ENCODE measurements around the gene EEIG2.

DNA sequence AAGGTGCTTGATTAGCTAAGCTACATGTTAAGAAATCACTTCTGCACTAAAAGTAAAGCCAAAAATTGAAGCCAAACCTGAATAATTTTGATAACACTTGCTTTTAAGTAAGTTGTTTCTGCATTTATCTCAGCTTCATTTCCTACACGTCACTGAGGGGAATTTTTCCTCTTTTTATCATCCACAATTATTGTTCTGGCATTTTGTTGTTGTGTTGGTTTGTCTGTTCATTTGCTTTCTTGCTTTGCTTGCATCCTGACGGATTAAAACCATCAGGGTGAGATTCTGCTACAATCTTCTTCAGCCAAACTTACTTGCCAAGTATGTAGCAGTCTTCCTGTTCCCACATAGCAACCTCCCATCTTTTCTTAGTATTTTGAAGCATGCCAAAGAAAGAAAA lies 18.0 kb upstream of the EEIG2 start:
- TF ChIP-seq, protein P1, sequence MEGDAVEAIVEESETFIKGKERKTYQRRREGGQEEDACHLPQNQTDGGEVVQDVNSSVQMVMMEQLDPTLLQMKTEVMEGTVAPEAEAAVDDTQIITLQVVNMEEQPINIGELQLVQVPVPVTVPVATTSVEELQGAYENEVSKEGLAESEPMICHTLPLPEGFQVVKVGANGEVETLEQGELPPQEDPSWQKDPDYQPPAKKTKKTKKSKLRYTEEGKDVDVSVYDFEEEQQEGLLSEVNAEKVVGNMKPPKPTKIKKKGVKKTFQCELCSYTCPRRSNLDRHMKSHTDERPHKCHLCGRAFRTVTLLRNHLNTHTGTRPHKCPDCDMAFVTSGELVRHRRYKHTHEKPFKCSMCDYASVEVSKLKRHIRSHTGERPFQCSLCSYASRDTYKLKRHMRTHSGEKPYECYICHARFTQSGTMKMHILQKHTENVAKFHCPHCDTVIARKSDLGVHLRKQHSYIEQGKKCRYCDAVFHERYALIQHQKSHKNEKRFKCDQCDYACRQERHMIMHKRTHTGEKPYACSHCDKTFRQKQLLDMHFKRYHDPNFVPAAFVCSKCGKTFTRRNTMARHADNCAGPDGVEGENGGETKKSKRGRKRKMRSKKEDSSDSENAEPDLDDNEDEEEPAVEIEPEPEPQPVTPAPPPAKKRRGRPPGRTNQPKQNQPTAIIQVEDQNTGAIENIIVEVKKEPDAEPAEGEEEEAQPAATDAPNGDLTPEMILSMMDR (IDR thresholded peaks at IDR 0.05): no peak
- TF ChIP-seq EP300 (IDR thresholded peaks at IDR 0.05) (no peak), POLR2A (IDR thresholded peaks at IDR 0.05) (no peak), POLR2AphosphoS5 (IDR thresholded peaks at IDR 0.05) (no peak)
